CD4-positive, alpha-beta memory T cell (primary cell): Measurements from ENCODE around the gene TASL. TPM values are rescaled to one million over a fixed set of nuclear protein-coding genes. Genes with fewer than 3 reads are reported as not detected.
A peak's percentile ranks its signal among the peaks of the same experiment; 100 is the strongest.

Experiments used
- CTCF ChIA-PET: fragments of 350-600 bp; sonication (Branson Sonifier 250); formaldehyde crosslinking; loops from one replicate; lab custom pipeline; 2021; ENCODE audit warnings: inconsistent platforms; ENCODE audit not compliant: partially characterized antibody; lab: Charles Lee
- POLR2A ChIA-PET: fragments of 350-600 bp; sonication (Branson Sonifier 250); formaldehyde crosslinking; loops from one replicate; lab custom pipeline; 2021; ENCODE audit not compliant: partially characterized antibody; lab: Charles Lee
- DNase-seq, 5 donors: peaks; one replicate each; pipeline versions ENCODE4 v3.0.0 to v3.0.0-alpha.2; 2020 to 2022; ENCODE audit warnings: mixed read lengths in 1 of 5
- H3K27ac ChIP-seq: one replicate; pipeline ENCODE4 v1.7.0; 2013; ENCODE audit warnings: low read depth, low read length
- H3K27me3 ChIP-seq: 2 replicates; pipeline ENCODE4 v1.7.0; 2013; ENCODE audit warnings: mild to moderate bottlenecking, low read length, moderate library complexity; ENCODE audit not compliant: insufficient read depth
- H3K36me3 ChIP-seq: 2 replicates; pipeline ENCODE4 v1.7.0; 2013; ENCODE audit warnings: mild to moderate bottlenecking, low read length, moderate library complexity; ENCODE audit not compliant: insufficient read depth
- H3K4me1 ChIP-seq: 2 replicates; pipeline ENCODE4 v1.7.0; 2013; ENCODE audit warnings: mild to moderate bottlenecking, low read length, moderate library complexity; ENCODE audit not compliant: insufficient read depth
- H3K4me3 ChIP-seq, 2 donors: one replicate each; pipeline ENCODE4 v1.7.0; 2013; ENCODE audit warnings: low read length in 2 of 2, mild to moderate bottlenecking in 1 of 2
- H3K9me3 ChIP-seq, 2 donors: one replicate each; pipeline ENCODE4 v1.7.0; 2013; ENCODE audit warnings: low read length in 2 of 2, control low read depth in 1 of 2; ENCODE audit not compliant: control insufficient read depth in 1 of 2
- H3K27ac Mint-ChIP-seq, 7 donors: one replicate each; pipeline ENCODE4 v1.8.0; 2020 to 2021; ENCODE audit warnings: mixed read lengths in 7 of 7, mild to moderate bottlenecking in 6 of 7, inconsistent platforms in 3 of 7, moderate library complexity in 3 of 7
- H3K27me3 Mint-ChIP-seq, 2 donors: one replicate each; pipeline ENCODE4 v1.8.0; 2020 to 2021; ENCODE audit warnings: mixed read lengths in 2 of 2
- H3K36me3 Mint-ChIP-seq, 2 donors: one replicate each; pipeline ENCODE4 v1.8.0; 2020 to 2021; ENCODE audit warnings: mixed read lengths in 2 of 2, inconsistent platforms in 1 of 2, mild to moderate bottlenecking in 1 of 2
- H3K4me1 Mint-ChIP-seq, 4 donors: one replicate each; pipeline ENCODE4 v1.8.0; 2020 to 2021; ENCODE audit warnings: mixed read lengths in 4 of 4, mild to moderate bottlenecking in 1 of 4
- H3K4me3 Mint-ChIP-seq, 8 donors: one replicate each; pipeline ENCODE4 v1.8.0; 2020 to 2021; ENCODE audit warnings: mixed read lengths in 8 of 8, mild to moderate bottlenecking in 7 of 8, moderate library complexity in 6 of 8, inconsistent platforms in 3 of 8
- H3K9me3 Mint-ChIP-seq, 8 donors: one replicate each; pipeline ENCODE4 v1.8.0; 2020 to 2021; ENCODE audit warnings: mixed read lengths in 8 of 8, mild to moderate bottlenecking in 5 of 8, inconsistent platforms in 3 of 8, moderate library complexity in 1 of 8
- intact Hi-C: fragments of 100-400 bp; cut with micrococcal nuclease; formaldehyde crosslinking; loops from one replicate; pipeline ENCODE4 v1.15.1; 2023
- polyA plus RNA-seq, 2 donors: library from polyadenylated mRNA; unstranded; fragments of 300-500 nt; fragmentation: Illumina TruSeq; gene quantifications; one replicate each; pipeline ENCODE4 v1.2.3, GENCODE V29; 2021
- total RNA-seq, 2 experiments: library from RNA; stranded (reverse); gene quantifications; one replicate each; pipeline ENCODE4 v1.2.3, GENCODE V29; 2021

The TASL gene
- total and polyA plus RNA-seq, 4 experiments from 2014 or later, result 1.7 to 3.7 (median 2.9) TPM

- intact Hi-C loops, result no loop called here
- Histone ChIP-seq H3K4me3 (no peak overlapping the region), H3K9me3 (no peaks in the 10 kb centered on the region), H3K36me3 (no peaks in the 10 kb centered on the region), H3K27ac (no peak overlapping the region), H3K27me3 (no peaks in the 10 kb centered on the region), H3K4me1 (no peaks in the 10 kb centered on the region)
- POLR2A ChIA-PET, result no interaction called here
- Mint-ChIP-seq H3K9me3 (no peaks in the 10 kb centered on the region), H3K4me1 (no peaks in the 10 kb centered on the region), H3K27ac (no peak overlapping the region), H3K36me3 (no peaks in the 10 kb centered on the region), H3K4me3 (no peak overlapping the region), H3K27me3 (no peaks in the 10 kb centered on the region)
- peak in 1 of 5 donors; percentile 1 for DNase-seq
- CTCF ChIA-PET, result interaction anchor here (1.0 kb wide), 1 partner anchor 13 kb away, joined by 3 read pairs; no protein-coding TSS in a partner anchor
These were observed 64.3 kb downstream of the TASL start for GRCh38 chrX:30513284-30513683.

Other genes starting within 250 kb of the TASL start
- gene GK, start 75.7 kb upstream of the TASL start, total RNA-seq, result 1 to 10 TPM; 7.7 to 8.4 TPM
- 1 to 10 TPM; 5.2 to 6.8 TPM for gene GK, start 75.7 kb upstream of the TASL start, polyA plus RNA-seq